Right ventricle myocardium superior (tissue), 1 donor: ENCODE results near the gene LRRC36. TPM values are rescaled to one million over a fixed set of nuclear protein-coding genes. Genes with fewer than 3 reads are reported as not detected.

Experiments
- ATAC-seq: fragments of 200-7000 bp; cut with Tn5 transposase; one replicate; pipeline ENCODE4 v1.9.1; 2020; ENCODE audit warnings: mild to moderate bottlenecking; ENCODE audit not compliant: poor library complexity
- DNase-seq: peaks from one replicate; pipeline ENCODE4 v3.0.0-alpha.2; 2020
- intact Hi-C: fragments of 100-400 bp; cut with DNase I; formaldehyde crosslinking; loops from one replicate; pipeline ENCODE4 v1.11.2; 2022
- total RNA-seq: library from RNA; stranded (reverse); fragmentation: NEBNext Ultra II Directional; extraction: Animal tissue kit (Norgen Biotek cat#: 25700); gene quantifications from one replicate; pipeline ENCODE4 v1.2.1, GENCODE V29; 2021
- donor health status: DM: no; HTN: yes; CAD: no; lungs with severe emphysema.

The LRRC36 gene
- total RNA-seq, 1 donor from 2014 or later: not detected

- DNase-seq (no peak), ATAC-seq (no peak)
- intact Hi-C loops: no loop called here
Observed at GRCh38 chr16:67378642-67379041, 52.0 kb downstream of the LRRC36 start.

- ATAC-seq (no peak), DNase-seq (no peak)
- intact Hi-C loops: no loop called here
Observed at GRCh38 chr16:67383284-67383683, 56.7 kb downstream of the LRRC36 start.

- ATAC-seq (no peak), DNase-seq (no peak)
- intact Hi-C loops: no loop called here
Observed at GRCh38 chr16:67384778-67385510, 58.3 kb downstream of the LRRC36 start.

- DNase-seq: no peak
- intact Hi-C loops: no loop called here
- no peak for ATAC-seq
Observed at GRCh38 chr16:67386861-67387455, 60.3 kb downstream of the LRRC36 start.

GRCh38 chr16:67387479-67388079, 61.0 kb downstream of the LRRC36 start:
- DNase-seq (no peak), ATAC-seq (no peak)
- intact Hi-C loops: no loop called here

GRCh38 chr16:67388191-67388590, 61.6 kb downstream of the LRRC36 start:
- DNase-seq (no peak), ATAC-seq (no peak)
- intact Hi-C loops: no loop called here

- DNase-seq (no peak), ATAC-seq (no peak)
- intact Hi-C loops: no loop called here
Observed at GRCh38 chr16:67388591-67388990, 62.0 kb downstream of the LRRC36 start.

GRCh38 chr16:67389911-67390815, 63.5 kb downstream of the LRRC36 start:
- DNase-seq (peak; percentile 72), ATAC-seq (peak; percentile 4)
- intact Hi-C loops: loop anchor here (10.0 kb wide), 1 partner anchor 125 kb away; no protein-coding TSS in a partner anchor

GRCh38 chr16:67390816-67391423, 64.3 kb downstream of the LRRC36 start:
- no peak for DNase-seq
- no peak for ATAC-seq
- intact Hi-C loops: loop anchor here (10.0 kb wide), 1 partner anchor 126 kb away; no protein-coding TSS in a partner anchor

GRCh38 chr16:67391424-67392300, 65.0 kb downstream of the LRRC36 start:
- peak; percentile 49 for DNase-seq
- ATAC-seq: no peak
- intact Hi-C loops: loop anchor here (10.0 kb wide), 1 partner anchor 127 kb away; no protein-coding TSS in a partner anchor

GRCh38 chr16:67392301-67393059, 65.9 kb downstream of the LRRC36 start:
- ATAC-seq (no peak), DNase-seq (no peak)
- intact Hi-C loops: loop anchor here (10.0 kb wide), 1 partner anchor 128 kb away; no protein-coding TSS in a partner anchor

GRCh38 chr16:67393111-67393787, 66.6 kb downstream of the LRRC36 start, which contains the start of gene TPPP3:
TPPP3 (minus strand) TSS chr16:67393498; CDS start chr16:67391111, 2,387 bp downstream.
- ATAC-seq: peak; percentile 82
- intact Hi-C loops: loop anchor here (10.0 kb wide), 1 partner anchor 128 kb away; no protein-coding TSS in a partner anchor
- DNase-seq: peak; percentile 94

- no peak for ATAC-seq
- intact Hi-C loops: loop anchor here (10.0 kb wide), 1 partner anchor 129 kb away; no protein-coding TSS in a partner anchor
- no peak for DNase-seq
Observed at GRCh38 chr16:67393788-67394154, 67.2 kb downstream of the LRRC36 start.

GRCh38 chr16:67394155-67395104, 67.8 kb downstream of the LRRC36 start:
- no peak for ATAC-seq
- DNase-seq: peak; percentile 69
- intact Hi-C loops: loop anchor here (10.0 kb wide), 1 partner anchor 130 kb away; no protein-coding TSS in a partner anchor

- no peak for ATAC-seq
- intact Hi-C loops: loop anchor here (10.0 kb wide), 1 partner anchor 130 kb away; no protein-coding TSS in a partner anchor
- DNase-seq: no peak
Observed at GRCh38 chr16:67395105-67395457, 68.5 kb downstream of the LRRC36 start.
